ENCODE data around the gene ATOSA. TPM values are rescaled to one million over a fixed set of nuclear protein-coding genes. Genes with fewer than 3 reads are reported as not detected.

The ATOSA gene
- total RNA-seq, 1 donor from 2014 or later: 42.0 TPM

GRCh38 chr15:52695154-52695553 lies 16.0 kb upstream of the ATOSA start:
- FAIRE-seq: no peak
- DNase-seq (ENCODE audit: low spot score in 2 of 2): no peak

GRCh38 chr15:52689562-52689961 lies 10.4 kb upstream of the ATOSA start:
- no peak for DNase-seq (ENCODE audit: low spot score in 2 of 2)
- no peak for FAIRE-seq

- DNase-seq (ENCODE audit: low spot score in 2 of 2) (no peak), FAIRE-seq (no peak)
Observed at GRCh38 chr15:52683580-52683979, 4.4 kb upstream of the ATOSA start.

GRCh38 chr15:52682781-52683180 lies 3.6 kb upstream of the ATOSA start:
- FAIRE-seq: no peak
- no peak for DNase-seq (ENCODE audit: low spot score in 2 of 2)

- FAIRE-seq: no peak
- no peak for DNase-seq (ENCODE audit: low spot score in 2 of 2)
Observed at GRCh38 chr15:52682200-52682599, 3.0 kb upstream of the ATOSA start.

GRCh38 chr15:52681441-52681840 lies 2.3 kb upstream of the ATOSA start:
- DNase-seq (ENCODE audit: low spot score in 2 of 2) (no peak), FAIRE-seq (no peak)

GRCh38 chr15:52680761-52681160 lies 1.6 kb upstream of the ATOSA start:
- DNase-seq (ENCODE audit: low spot score in 2 of 2): no peak
- no peak for FAIRE-seq

GRCh38 chr15:52680041-52680391 lies 828 bp upstream of the ATOSA start:
- FAIRE-seq (no peak), DNase-seq (ENCODE audit: low spot score in 2 of 2) (peak in 1 of 2 donors; percentile 17)

GRCh38 chr15:52678468-52679231 lies 538 bp downstream of the ATOSA start:
- FAIRE-seq: no peak
- DNase-seq (ENCODE audit: low spot score in 2 of 2): peak in 1 of 2 donors; percentile 31

GRCh38 chr15:52677593-52678467 lies 1.4 kb downstream of the ATOSA start:
- DNase-seq (ENCODE audit: low spot score in 2 of 2): peak; percentile 25 to 31
- no peak for FAIRE-seq

GRCh38 chr15:52674831-52675230 lies 4.4 kb downstream of the ATOSA start:
- DNase-seq (ENCODE audit: low spot score in 2 of 2) (no peak), FAIRE-seq (no peak)

GRCh38 chr15:52673734-52674133 lies 5.5 kb downstream of the ATOSA start:
- FAIRE-seq (peak; percentile 50), DNase-seq (ENCODE audit: low spot score in 2 of 2) (no peak)

GRCh38 chr15:52673312-52673711 lies 5.9 kb downstream of the ATOSA start:
- no peak for DNase-seq (ENCODE audit: low spot score in 2 of 2)
- no peak for FAIRE-seq

GRCh38 chr15:52672661-52673060 lies 6.5 kb downstream of the ATOSA start:
- DNase-seq (ENCODE audit: low spot score in 2 of 2) (no peak), FAIRE-seq (no peak)

- FAIRE-seq (no peak), DNase-seq (ENCODE audit: low spot score in 2 of 2) (no peak)
Observed at GRCh38 chr15:52670087-52670486, 9.1 kb downstream of the ATOSA start.

GRCh38 chr15:52668133-52668532 lies 11.1 kb downstream of the ATOSA start:
- DNase-seq (ENCODE audit: low spot score in 2 of 2): no peak
- no peak for FAIRE-seq

- no peak for FAIRE-seq
- no peak for DNase-seq (ENCODE audit: low spot score in 2 of 2)
Observed at GRCh38 chr15:52667597-52667996, 11.6 kb downstream of the ATOSA start.

- FAIRE-seq (no peak), DNase-seq (ENCODE audit: low spot score in 2 of 2) (no peak)
Observed at GRCh38 chr15:52663536-52664294, 15.5 kb downstream of the ATOSA start.

- DNase-seq (ENCODE audit: low spot score in 2 of 2) (no peak), FAIRE-seq (no peak)
Observed at GRCh38 chr15:52661909-52662308, 17.3 kb downstream of the ATOSA start.

- no peak for FAIRE-seq
- no peak for DNase-seq (ENCODE audit: low spot score in 2 of 2)
Observed at GRCh38 chr15:52660192-52660591, 19.0 kb downstream of the ATOSA start.

- FAIRE-seq: no peak
- DNase-seq (ENCODE audit: low spot score in 2 of 2): no peak
Observed at GRCh38 chr15:52658955-52659354, 20.2 kb downstream of the ATOSA start.

Measured in frontal cortex (tissue), 4 donors.